CD4-positive, alpha-beta T cell treated with Interleukin-15 for 4 hours (primary cell): Measurements from ENCODE around the gene ATP2B1.
A peak's percentile ranks its signal among the peaks of the same experiment; 100 is the strongest.

Experiments
- DNase-seq: peaks from one replicate; pipeline ENCODE4 v3.0.0-alpha.2; 2020; ENCODE audit warnings: low spot score

ATP2B1 gene

GRCh38 chr12:89589753-89590152 is 118.9 kb downstream of the ATP2B1 start:
- DNase-seq, result no peak

GRCh38 chr12:89578499-89578898 is 130.1 kb downstream of the ATP2B1 start:
- no peak for DNase-seq

GRCh38 chr12:89576572-89577220 is 131.9 kb downstream of the ATP2B1 start:
- DNase-seq, result no peak

- no peak for DNase-seq
Observed at GRCh38 chr12:89575374-89575773, 133.3 kb downstream of the ATP2B1 start.

- DNase-seq, result no peak
Observed at GRCh38 chr12:89574736-89575208, 133.9 kb downstream of the ATP2B1 start.

- no peak for DNase-seq
Observed at GRCh38 chr12:89573051-89573810, 135.4 kb downstream of the ATP2B1 start.

- DNase-seq, result no peak
Observed at GRCh38 chr12:89571491-89572195, 137.0 kb downstream of the ATP2B1 start.

GRCh38 chr12:89568484-89568883 is 140.2 kb downstream of the ATP2B1 start:
- DNase-seq, result no peak

GRCh38 chr12:89567691-89568239 is 140.9 kb downstream of the ATP2B1 start:
- DNase-seq, result no peak

- DNase-seq, result no peak
Observed at GRCh38 chr12:89566615-89567014, 142.0 kb downstream of the ATP2B1 start.

GRCh38 chr12:89565002-89565401 is 143.6 kb downstream of the ATP2B1 start:
- DNase-seq, result no peak

- no peak for DNase-seq
Observed at GRCh38 chr12:89559753-89560152, 148.9 kb downstream of the ATP2B1 start.

GRCh38 chr12:89556976-89557375 is 151.7 kb downstream of the ATP2B1 start:
- no peak for DNase-seq

GRCh38 chr12:89552376-89552775 is 156.3 kb downstream of the ATP2B1 start:
- DNase-seq, result no peak

- DNase-seq, result no peak
Observed at GRCh38 chr12:89551747-89552146, 156.9 kb downstream of the ATP2B1 start.

- DNase-seq, result no peak
Observed at GRCh38 chr12:89547101-89547500, 161.5 kb downstream of the ATP2B1 start.

GRCh38 chr12:89546151-89546550 is 162.5 kb downstream of the ATP2B1 start:
- DNase-seq, result no peak

GRCh38 chr12:89544681-89545184 is 163.9 kb downstream of the ATP2B1 start:
- DNase-seq, result no peak

- DNase-seq, result no peak
Observed at GRCh38 chr12:89544022-89544421, 164.6 kb downstream of the ATP2B1 start.

GRCh38 chr12:89542912-89543592 is 165.6 kb downstream of the ATP2B1 start:
- peak; percentile 74 for DNase-seq

- no peak for DNase-seq
Observed at GRCh38 chr12:89542236-89542635, 166.4 kb downstream of the ATP2B1 start.

- DNase-seq, result no peak
Observed at GRCh38 chr12:89540586-89540985, 168.1 kb downstream of the ATP2B1 start.
